IMR-90 (cell line): ENCODE measurements around the gene SGK1. TPM values are rescaled to one million over a fixed set of nuclear protein-coding genes. Genes with fewer than 3 reads are reported as not detected.
"Not testable (repeated sequence)": the region's sequence is repeated elsewhere in the genome, so short reads cannot be mapped to it uniquely, and the experiment has no call there.

Experiments
- ATAC-seq: fragments of 200-7000 bp; cut with Tn5 transposase; 2 replicates; pipeline ENCODE4 v1.9.1; 2020; ENCODE audit warnings: low read depth, mild to moderate bottlenecking, moderate library complexity
- BruUV-seq: library from RNA; stranded (reverse); fragments of 400-500 nt; replicated peaks from 2 replicates; lab custom pipeline; 2021; lab: Mats Ljungman, UMichigan
- CTCF ChIA-PET: fragments of 300-600 bp; formaldehyde crosslinking; extraction: SDS; loops from one replicate; lab custom pipeline; 2021; ENCODE audit warnings: antibody characterized with exemption; lab: Yijun Ruan, JAX
- POLR2A ChIA-PET: fragments of 300-600 bp; sonication (Branson Sonifier 250); formaldehyde crosslinking; loops from one replicate; lab custom pipeline; 2022; ENCODE audit warnings: antibody characterized with exemption; ENCODE audit not compliant: unreplicated experiment; lab: Charles Lee
- DNase-seq: peaks from one replicate; pipeline ENCODE4 v3.0.0; 2013
- H2AFZ ChIP-seq: replicated peaks from 2 replicates; pipeline ENCODE3; 2013; ENCODE audit warnings: low read length, mild to moderate bottlenecking; ENCODE audit not compliant: poor library complexity
- H2AK5ac ChIP-seq: 2 replicates; pipeline ENCODE4 v1.6.1; 2013; ENCODE audit warnings: low read depth, low read length, inconsistent platforms
- H2AK9ac ChIP-seq: replicated peaks from 2 replicates; pipeline ENCODE3; 2013; ENCODE audit warnings: mild to moderate bottlenecking, low read depth, low read length, moderate library complexity; ENCODE audit not compliant: poor library complexity
- H2BK120ac ChIP-seq: 2 replicates; pipeline ENCODE4 v1.6.1; 2013; ENCODE audit warnings: low read depth, low read length, inconsistent platforms
- H2BK15ac ChIP-seq: 3 replicates; pipeline ENCODE4 v1.6.1; 2013; ENCODE audit warnings: low read depth, low read length, inconsistent platforms
- H2BK20ac ChIP-seq: 2 replicates; pipeline ENCODE4 v1.6.1; 2013; ENCODE audit warnings: low read depth, mild to moderate bottlenecking, inconsistent platforms, low read length, moderate library complexity
- H2BK5ac ChIP-seq: 2 replicates; pipeline ENCODE4 v1.6.1; 2013; ENCODE audit warnings: mild to moderate bottlenecking, low read depth, low read length, inconsistent platforms; ENCODE audit not compliant: poor library complexity, severe bottlenecking
- H3K14ac ChIP-seq: replicated peaks from 2 replicates; pipeline ENCODE4 v1.6.1; 2013; ENCODE audit warnings: low read depth, low read length, inconsistent platforms
- H3K18ac ChIP-seq: 2 replicates; pipeline ENCODE4 v1.6.1; 2013; ENCODE audit warnings: low read depth, low read length, control low read depth
- H3K23ac ChIP-seq: 2 replicates; pipeline ENCODE4 v1.6.1; 2013; ENCODE audit warnings: low read depth, low read length, inconsistent platforms
- H3K27ac ChIP-seq: 2 replicates; pipeline ENCODE4 v1.5.1; 2013; ENCODE audit warnings: mild to moderate bottlenecking, control low read depth, low read length; ENCODE audit not compliant: insufficient read depth
- H3K27me3 ChIP-seq: 2 replicates; pipeline ENCODE4 v1.6.1; 2013; ENCODE audit warnings: low read length; ENCODE audit not compliant: control insufficient read depth, insufficient read depth
- H3K36me3 ChIP-seq: 2 replicates; pipeline ENCODE4 v1.6.1; 2013; ENCODE audit warnings: low read length, mixed read lengths; ENCODE audit not compliant: control insufficient read depth, insufficient read depth
- H3K4ac ChIP-seq: 2 replicates; pipeline ENCODE4 v1.6.1; 2013; ENCODE audit warnings: low read depth, low read length, inconsistent platforms
- H3K4me1 ChIP-seq: 2 replicates; pipeline ENCODE4 v1.6.1; 2013; ENCODE audit warnings: low read length, mixed read lengths; ENCODE audit not compliant: control insufficient read depth, insufficient read depth
- H3K4me2 ChIP-seq: 2 replicates; pipeline ENCODE4 v1.6.1; 2013; ENCODE audit warnings: low read depth, mild to moderate bottlenecking, control low read depth, low read length, moderate library complexity
- H3K4me3 ChIP-seq: 2 replicates; pipeline ENCODE4 v1.5.1; 2013; ENCODE audit warnings: low read depth, mild to moderate bottlenecking, control low read depth, low read length, moderate library complexity; ENCODE audit not compliant: insufficient read depth
- H3K56ac ChIP-seq: 2 replicates; pipeline ENCODE4 v1.6.1; 2013; ENCODE audit warnings: low read length, inconsistent platforms; ENCODE audit not compliant: insufficient read depth; ENCODE audit errors: extremely low read depth
- H3K79me1 ChIP-seq, 2 experiments: 2 replicates each; pipeline ENCODE4 v1.6.1; 2013; ENCODE audit warnings: low read length in 2 of 2, inconsistent platforms in 1 of 2, low read depth in 1 of 2
- H3K9ac ChIP-seq: 2 replicates; pipeline ENCODE4 v1.6.1; 2013; ENCODE audit warnings: low read depth, low read length, control low read depth
- H3K9me1 ChIP-seq: 2 replicates; pipeline ENCODE4 v1.6.1; 2013; ENCODE audit warnings: low read length, inconsistent platforms; ENCODE audit not compliant: insufficient read depth
- H3K9me3 ChIP-seq: 2 replicates; pipeline ENCODE4 v1.6.1; 2013; ENCODE audit warnings: low read length; ENCODE audit not compliant: control insufficient read depth, insufficient read depth
- H4K20me1 ChIP-seq: 2 replicates; pipeline ENCODE4 v1.6.1; 2013; ENCODE audit warnings: low read length, inconsistent platforms; ENCODE audit not compliant: insufficient read depth
- H4K5ac ChIP-seq: 2 replicates; pipeline ENCODE4 v1.6.1; 2013; ENCODE audit warnings: mild to moderate bottlenecking, low read depth, low read length, control low read depth
- H4K8ac ChIP-seq, 2 experiments: 2 replicates each; pipeline ENCODE4 v1.6.1; 2013; ENCODE audit warnings: low read depth in 2 of 2, low read length in 2 of 2, control low read depth in 1 of 2, inconsistent platforms in 1 of 2
- H4K91ac ChIP-seq: 2 replicates; pipeline ENCODE4 v1.6.1; 2013; ENCODE audit warnings: low read depth, low read length, inconsistent platforms; ENCODE audit not compliant: insufficient read depth
- FOS ChIP-seq: fragments of 150-350 bp; IDR thresholded peaks from 2 replicates; pipeline ENCODE4 v1.6.1; 2016; ENCODE audit warnings: low read depth, low read length
- RCOR1 ChIP-seq: IDR thresholded peaks from 2 replicates; pipeline ENCODE4 v1.6.1; 2012; ENCODE audit warnings: mild to moderate bottlenecking, low read length, improper control_type of control experiment; ENCODE audit not compliant: insufficient replicate concordance
- SMC3 ChIP-seq: fragments of 150-350 bp; IDR thresholded peaks from 2 replicates; pipeline ENCODE4 v1.6.1; 2016; ENCODE audit warnings: low read depth, mild to moderate bottlenecking, antibody characterized with exemption, low read length, moderate library complexity
- WGBS, 2 experiments: methylation state at CpG; one replicate each; pipeline versions ENCODE4 v1.1.5 to v1.1.7; 2013; ENCODE audit warnings: missing lambda C conversion rate in 2 of 2; ENCODE audit not compliant: insufficient read length in 1 of 2; ENCODE audit errors: extremely low coverage in 2 of 2; 5-methylcytosine and 5-hydroxymethylcytosine counted together
- dilution Hi-C: fragments of 300-500 bp; cut with HindIII; formaldehyde crosslinking; loops from one replicate; pipeline ENCODE4 v1.14.3; 2018; ENCODE audit warnings: low sequenced_read_pairs; ENCODE audit not compliant: unreplicated experiment
- in situ Hi-C: fragments of 300-500 bp; cut with MboI; formaldehyde crosslinking; loops from 3 replicates; pipeline ENCODE4 v1.14.3; 2019; ENCODE audit warnings: low sequenced_read_pairs, inconsistent platforms, mixed read lengths
- intact Hi-C: fragments of 100-400 bp; cut with micrococcal nuclease; formaldehyde crosslinking; loops from 2 replicates; pipeline ENCODE4 v1.10.0; 2022
- polyA plus RNA-seq, 3 experiments: library from polyadenylated mRNA; depleted of rRNA; stranded (reverse); fragments of >200 nt; gene quantifications; 2 replicates each; pipeline ENCODE4 v1.2.3, GENCODE V29; 2012; ENCODE audit warnings: low replicate concordance in 1 of 3
- total RNA-seq: library from RNA; depleted of rRNA; stranded (reverse); fragments of >200 nt; gene quantifications from 2 replicates; pipeline ENCODE4 v1.2.3, GENCODE V29; 2012
- TF ChIP-seq, protein P1 (sequence below): conservative IDR thresholded peaks from 2 replicates; pipeline ENCODE4 v1.5.1; 2012; ENCODE audit warnings: mild to moderate bottlenecking, low read depth, low read length, improper control_type of control experiment

The SGK1 gene
- total and polyA plus RNA-seq, 2 of the 4 experiments (the other 2 are of a cell fraction), result 121 to 255 TPM

- no peaks in the 10 kb centered on the region for H4K20me1 ChIP-seq
- peaks cover 5% of the 10 kb centered on the region; the same call in 1 of the 2 replicates for H3K4me1 ChIP-seq
- peak overlapping the region; percentile 80; the same call in 1 of the 2 replicates for H3K4ac ChIP-seq
- peak overlapping the region; percentile 67 for H4K91ac ChIP-seq
- WGBS, 2 experiments, result 100% methylated on average over 1 of the region's 7 CpGs; no CpG with 5 or more reads in 1 of the 2 experiments
- peak overlapping the region; percentile 82; the same call in 1 of the 2 replicates for H2BK120ac ChIP-seq
- H2AK5ac ChIP-seq, result peak overlapping the region; percentile 88; the same call in 1 of the 2 replicates
- peak; percentile 90 for DNase-seq
- no peak overlapping the region for H2AFZ ChIP-seq
- peak overlapping the region; percentile 74; the same call in 1 of the 2 replicates for H3K4me2 ChIP-seq
- no peaks in the 10 kb centered on the region; the same call in 1 of the 2 replicates for H3K9me1 ChIP-seq
- H2BK20ac ChIP-seq, result peak overlapping the region; percentile 85
- no peak overlapping the region for H3K27ac ChIP-seq
- H3K9ac ChIP-seq, result no peak overlapping the region
- H3K14ac ChIP-seq, result 0 out of 2 replicates have a peak overlapping the region, but pooled peaks have one; percentile 57
- H3K79me1 ChIP-seq, result no peaks in the 10 kb centered on the region
- intact Hi-C loops (no loop called here), in situ Hi-C loops (no loop called here), dilution Hi-C loops (no loop called here)
- H4K5ac ChIP-seq, result no peak overlapping the region
- no peak overlapping the region for H3K4me3 ChIP-seq
- H2BK15ac ChIP-seq, result peak overlapping the region; percentile 77; the same call in 1 of the 3 replicates
- no TSS peak for BruUV-seq
- H2BK5ac ChIP-seq, result peak overlapping the region; percentile 57
- H4K8ac ChIP-seq, result peak overlapping the region in 1 of 2 experiments; percentile 20; a peak in 1 of 4 replicates
- no peak overlapping the region for H3K23ac ChIP-seq
- H3K36me3 ChIP-seq, result no peaks in the 10 kb centered on the region
- ATAC-seq, result peak; percentile 80
- no peaks in the 10 kb centered on the region for H3K27me3 ChIP-seq
- ChIA-PET POLR2A (no interaction called here), CTCF (no interaction called here)
- H3K56ac ChIP-seq, result no peak overlapping the region; the same call in 1 of the 2 replicates
- no peaks in the 10 kb centered on the region for H3K9me3 ChIP-seq
- H3K18ac ChIP-seq, result peak overlapping the region; percentile 80; the same call in 1 of the 2 replicates
- no peak overlapping the region for H2AK9ac ChIP-seq
- TF ChIP-seq FOS (peak; percentile 76), RCOR1 (no peak), SMC3 (no peak)
- TF ChIP-seq, protein P1, sequence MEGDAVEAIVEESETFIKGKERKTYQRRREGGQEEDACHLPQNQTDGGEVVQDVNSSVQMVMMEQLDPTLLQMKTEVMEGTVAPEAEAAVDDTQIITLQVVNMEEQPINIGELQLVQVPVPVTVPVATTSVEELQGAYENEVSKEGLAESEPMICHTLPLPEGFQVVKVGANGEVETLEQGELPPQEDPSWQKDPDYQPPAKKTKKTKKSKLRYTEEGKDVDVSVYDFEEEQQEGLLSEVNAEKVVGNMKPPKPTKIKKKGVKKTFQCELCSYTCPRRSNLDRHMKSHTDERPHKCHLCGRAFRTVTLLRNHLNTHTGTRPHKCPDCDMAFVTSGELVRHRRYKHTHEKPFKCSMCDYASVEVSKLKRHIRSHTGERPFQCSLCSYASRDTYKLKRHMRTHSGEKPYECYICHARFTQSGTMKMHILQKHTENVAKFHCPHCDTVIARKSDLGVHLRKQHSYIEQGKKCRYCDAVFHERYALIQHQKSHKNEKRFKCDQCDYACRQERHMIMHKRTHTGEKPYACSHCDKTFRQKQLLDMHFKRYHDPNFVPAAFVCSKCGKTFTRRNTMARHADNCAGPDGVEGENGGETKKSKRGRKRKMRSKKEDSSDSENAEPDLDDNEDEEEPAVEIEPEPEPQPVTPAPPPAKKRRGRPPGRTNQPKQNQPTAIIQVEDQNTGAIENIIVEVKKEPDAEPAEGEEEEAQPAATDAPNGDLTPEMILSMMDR, result no peak
Measured at GRCh38 chr6:134235937-134236751, 81.8 kb downstream of the SGK1 start.

DNA sequence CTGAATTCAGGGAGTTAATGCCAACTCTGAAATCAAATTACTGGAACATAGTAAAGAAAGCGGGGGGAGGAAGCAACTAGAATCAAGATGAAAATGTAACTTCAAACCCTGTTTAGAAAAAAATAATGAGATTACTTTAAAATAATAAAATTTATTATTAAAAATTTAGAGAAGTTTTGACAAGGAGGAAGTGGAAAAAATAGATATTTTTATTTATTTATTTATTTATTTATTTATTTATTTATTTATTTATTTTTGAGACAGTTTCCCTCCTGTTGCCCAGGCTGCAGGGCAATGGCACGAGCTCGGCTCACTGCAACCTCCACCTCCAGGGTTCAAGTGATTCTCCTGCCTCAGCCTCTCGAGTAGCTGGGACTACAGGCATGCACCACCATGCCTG lies 82.6 kb downstream of the SGK1 start:
- H3K27me3 ChIP-seq, H4K8ac ChIP-seq, H4K20me1 ChIP-seq, intact Hi-C loops, H3K4me2 ChIP-seq, CTCF ChIA-PET, H3K27ac ChIP-seq, BruUV-seq, H2AFZ ChIP-seq, DNase-seq, H4K91ac ChIP-seq, H2BK5ac ChIP-seq, dilution Hi-C loops, H3K79me1 ChIP-seq, H3K4me1 ChIP-seq, H3K23ac ChIP-seq, ATAC-seq, H3K14ac ChIP-seq, POLR2A ChIA-PET, H3K36me3 ChIP-seq, H3K9me3 ChIP-seq, H3K4me3 ChIP-seq, H3K9ac ChIP-seq, H4K5ac ChIP-seq, H3K9me1 ChIP-seq, in situ Hi-C loops, H3K56ac ChIP-seq, H2AK9ac ChIP-seq: not testable (repeated sequence)
- Histone ChIP-seq H2BK120ac (0 out of 2 replicates have a peak overlapping the region, but pooled peaks have one; percentile 82), H3K4ac (peak overlapping the region; percentile 3; the same call in 1 of the 2 replicates), H2BK20ac (0 out of 2 replicates have a peak overlapping the region, but pooled peaks have one; percentile 34), H2AK5ac (peak overlapping the region; percentile 58; the same call in 1 of the 2 replicates), H2BK15ac (0 out of 3 replicates have a peak overlapping the region, but pooled peaks have one; percentile 2), H3K18ac (peak overlapping the region; percentile 65; the same call in 1 of the 2 replicates)
- WGBS, 2 experiments, result no CpG with 5 or more reads among the region's 4 CpGs
